PC-9 (cell line): Measurements from ENCODE around the gene NPIPB9.
"Not testable (repeated sequence)": the region's sequence is repeated elsewhere in the genome, so short reads cannot be mapped to it uniquely, and the experiment has no call there.

Experiments
- EZH2 ChIP-seq: fragments of 200-600 bp; sonication (generic); IDR thresholded peaks from 2 replicates; pipeline ENCODE4 v1.8.0; 2017; ENCODE audit warnings: antibody characterized with exemption, low read depth
- TF ChIP-seq, protein P1 (sequence below): fragments of 200-600 bp; sonication (generic); conservative IDR thresholded peaks from 2 replicates; pipeline ENCODE4 v1.6.1; 2017; ENCODE audit warnings: mixed run types, antibody characterized with exemption, mild to moderate bottlenecking, moderate library complexity

DNA sequence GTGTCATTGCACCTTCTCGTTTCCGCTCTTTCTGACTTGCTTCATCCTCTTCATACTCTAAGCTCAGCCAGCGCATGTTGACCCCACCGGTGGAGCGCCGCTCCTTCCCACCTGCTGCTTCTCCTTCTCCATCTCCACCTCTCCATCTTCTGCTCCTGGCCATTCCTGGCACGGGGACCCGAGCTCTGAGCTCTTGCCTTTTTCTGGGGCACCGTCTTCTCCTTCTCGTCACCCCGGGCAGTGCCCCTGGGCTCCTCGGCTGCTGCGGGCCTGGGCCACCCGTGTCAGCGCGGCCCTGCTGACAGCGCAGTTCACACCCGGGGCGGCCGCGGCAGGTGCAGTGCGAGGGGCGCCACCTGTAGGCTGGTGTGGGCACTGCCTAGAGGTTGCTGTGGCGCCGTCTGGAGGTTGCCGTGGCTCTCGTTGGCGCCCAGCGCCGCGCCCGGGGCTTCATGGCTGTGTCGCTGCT is 1.6 kb upstream of the NPIPB9 start:
- not testable (repeated sequence) for TF ChIP-seq EZH2
- TF ChIP-seq, protein P1, sequence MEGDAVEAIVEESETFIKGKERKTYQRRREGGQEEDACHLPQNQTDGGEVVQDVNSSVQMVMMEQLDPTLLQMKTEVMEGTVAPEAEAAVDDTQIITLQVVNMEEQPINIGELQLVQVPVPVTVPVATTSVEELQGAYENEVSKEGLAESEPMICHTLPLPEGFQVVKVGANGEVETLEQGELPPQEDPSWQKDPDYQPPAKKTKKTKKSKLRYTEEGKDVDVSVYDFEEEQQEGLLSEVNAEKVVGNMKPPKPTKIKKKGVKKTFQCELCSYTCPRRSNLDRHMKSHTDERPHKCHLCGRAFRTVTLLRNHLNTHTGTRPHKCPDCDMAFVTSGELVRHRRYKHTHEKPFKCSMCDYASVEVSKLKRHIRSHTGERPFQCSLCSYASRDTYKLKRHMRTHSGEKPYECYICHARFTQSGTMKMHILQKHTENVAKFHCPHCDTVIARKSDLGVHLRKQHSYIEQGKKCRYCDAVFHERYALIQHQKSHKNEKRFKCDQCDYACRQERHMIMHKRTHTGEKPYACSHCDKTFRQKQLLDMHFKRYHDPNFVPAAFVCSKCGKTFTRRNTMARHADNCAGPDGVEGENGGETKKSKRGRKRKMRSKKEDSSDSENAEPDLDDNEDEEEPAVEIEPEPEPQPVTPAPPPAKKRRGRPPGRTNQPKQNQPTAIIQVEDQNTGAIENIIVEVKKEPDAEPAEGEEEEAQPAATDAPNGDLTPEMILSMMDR = not testable (repeated sequence)
